HepG2 (cell line): ENCODE results near the gene SOBP. TPM values are rescaled to one million over a fixed set of nuclear protein-coding genes. Genes with fewer than 3 reads are reported as not detected.

Experiments
- KMT2B ChIP-seq: IDR thresholded peaks from 2 replicates; pipeline ENCODE4 v1.6.1; 2016; ENCODE audit warnings: missing genetic modification reagents, missing compliant biosample characterization
- MLX ChIP-seq: IDR thresholded peaks from 2 replicates; pipeline ENCODE4 v1.6.1; 2016
- PRDM4 ChIP-seq: sonication (generic); formaldehyde crosslinking; IDR thresholded peaks from 2 replicates; pipeline ENCODE4 v1.9.0; 2021; ENCODE audit warnings: missing genetic modification reagents, borderline replicate concordance
- ZSCAN25 ChIP-seq: sonication (generic); formaldehyde crosslinking; IDR thresholded peaks from 2 replicates; pipeline ENCODE4 v1.8.0; 2022; ENCODE audit warnings: mild to moderate bottlenecking, missing genetic modification reagents
- polyA plus RNA-seq, 8 experiments: library from polyadenylated mRNA; depleted of rRNA in 3 of 8; stranded (reverse) in 7 of 8; unstranded in 1 of 8; fragments of >200 nt; fragmentation: Illumina TruSeq in 4 of 8; extraction: Trizol in 4 of 8; gene quantifications; 2 replicates each; pipeline versions ENCODE4 v1.2.1 to v1.2.3, GENCODE V29; 2011 to 2016; ENCODE audit warnings: low read depth in 4 of 8, missing spikeins in 1 of 8, mixed read lengths in 1 of 8; ENCODE audit not compliant: insufficient read depth in 1 of 8
- total RNA-seq, 5 experiments: library from RNA; depleted of rRNA; stranded (reverse); fragments of >200 nt; fragmentation: Illumina TruSeq; extraction: Trizol; gene quantifications; 2 replicates each; pipeline ENCODE4 v1.2.3, GENCODE V29; 2016; ENCODE audit warnings: low read depth in 1 of 5
- TF ChIP-seq, protein P1 (sequence below): sonication (generic); formaldehyde crosslinking; IDR thresholded peaks from 2 replicates; pipeline ENCODE4 v1.9.0; 2021; ENCODE audit warnings: missing genetic modification reagents, borderline replicate concordance
- TF ChIP-seq, protein P2 (sequence below): sonication (generic); formaldehyde crosslinking; conservative IDR thresholded peaks from 2 replicates; pipeline ENCODE4 v1.8.1; 2023; ENCODE audit warnings: missing genetic modification reagents
- TF ChIP-seq, protein P3 (sequence below): sonication (generic); formaldehyde crosslinking; IDR thresholded peaks from 2 replicates; pipeline ENCODE4 v1.4.0; 2020; ENCODE audit warnings: low read depth, missing genetic modification reagents

Gene SOBP
- total and polyA plus RNA-seq, 2 of the 13 experiments (the other 11 are each of a cell fraction or from before 2014, with no cell fraction given): 1.5 to 6.9 TPM

DNA sequence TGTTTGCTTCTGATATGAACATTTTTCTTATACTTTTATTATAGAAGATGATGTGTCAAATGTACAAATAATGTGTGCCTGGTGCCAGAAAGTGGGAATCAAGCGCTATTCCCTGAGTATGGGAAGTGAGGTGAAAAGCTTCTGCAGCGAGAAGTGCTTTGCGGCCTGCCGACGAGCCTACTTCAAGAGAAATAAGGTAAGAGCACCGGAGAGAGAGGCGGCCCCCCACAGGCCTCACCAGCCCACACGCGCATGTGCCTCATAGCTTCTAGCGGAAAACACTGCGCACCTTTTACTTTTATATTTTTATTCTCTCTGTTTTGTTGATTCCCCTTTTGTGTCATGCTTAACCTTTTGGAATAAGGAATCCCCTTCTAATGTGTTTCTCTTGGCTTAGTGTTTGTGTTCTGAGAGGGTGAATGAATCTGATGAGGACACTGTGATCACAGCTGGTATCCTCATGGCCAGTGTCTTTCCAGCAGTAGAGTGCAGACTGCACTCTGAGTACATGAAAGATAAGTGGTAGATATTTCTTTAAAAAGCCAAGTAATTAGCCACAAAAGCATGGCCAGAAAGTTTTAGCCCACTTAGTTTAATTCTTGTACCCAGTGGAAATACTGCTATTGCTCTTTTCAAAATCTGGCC, 43.6 kb downstream of the SOBP start (continued):
- TF ChIP-seq ZSCAN25 (CRISPR knock-in tag): no peak
- TF ChIP-seq PRDM4 (CRISPR knock-in tag): no peak
- TF ChIP-seq, protein P1, sequence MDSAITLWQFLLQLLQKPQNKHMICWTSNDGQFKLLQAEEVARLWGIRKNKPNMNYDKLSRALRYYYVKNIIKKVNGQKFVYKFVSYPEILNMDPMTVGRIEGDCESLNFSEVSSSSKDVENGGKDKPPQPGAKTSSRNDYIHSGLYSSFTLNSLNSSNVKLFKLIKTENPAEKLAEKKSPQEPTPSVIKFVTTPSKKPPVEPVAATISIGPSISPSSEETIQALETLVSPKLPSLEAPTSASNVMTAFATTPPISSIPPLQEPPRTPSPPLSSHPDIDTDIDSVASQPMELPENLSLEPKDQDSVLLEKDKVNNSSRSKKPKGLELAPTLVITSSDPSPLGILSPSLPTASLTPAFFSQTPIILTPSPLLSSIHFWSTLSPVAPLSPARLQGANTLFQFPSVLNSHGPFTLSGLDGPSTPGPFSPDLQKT (CRISPR knock-in tag): no peak
- TF ChIP-seq MLX (CRISPR knock-in tag): no peak
- no peak for TF ChIP-seq KMT2B (CRISPR knock-in tag)
- TF ChIP-seq, protein P2, sequence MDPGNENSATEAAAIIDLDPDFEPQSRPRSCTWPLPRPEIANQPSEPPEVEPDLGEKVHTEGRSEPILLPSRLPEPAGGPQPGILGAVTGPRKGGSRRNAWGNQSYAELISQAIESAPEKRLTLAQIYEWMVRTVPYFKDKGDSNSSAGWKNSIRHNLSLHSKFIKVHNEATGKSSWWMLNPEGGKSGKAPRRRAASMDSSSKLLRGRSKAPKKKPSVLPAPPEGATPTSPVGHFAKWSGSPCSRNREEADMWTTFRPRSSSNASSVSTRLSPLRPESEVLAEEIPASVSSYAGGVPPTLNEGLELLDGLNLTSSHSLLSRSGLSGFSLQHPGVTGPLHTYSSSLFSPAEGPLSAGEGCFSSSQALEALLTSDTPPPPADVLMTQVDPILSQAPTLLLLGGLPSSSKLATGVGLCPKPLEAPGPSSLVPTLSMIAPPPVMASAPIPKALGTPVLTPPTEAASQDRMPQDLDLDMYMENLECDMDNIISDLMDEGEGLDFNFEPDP (CRISPR knock-in tag): no peak
- TF ChIP-seq, protein P3, sequence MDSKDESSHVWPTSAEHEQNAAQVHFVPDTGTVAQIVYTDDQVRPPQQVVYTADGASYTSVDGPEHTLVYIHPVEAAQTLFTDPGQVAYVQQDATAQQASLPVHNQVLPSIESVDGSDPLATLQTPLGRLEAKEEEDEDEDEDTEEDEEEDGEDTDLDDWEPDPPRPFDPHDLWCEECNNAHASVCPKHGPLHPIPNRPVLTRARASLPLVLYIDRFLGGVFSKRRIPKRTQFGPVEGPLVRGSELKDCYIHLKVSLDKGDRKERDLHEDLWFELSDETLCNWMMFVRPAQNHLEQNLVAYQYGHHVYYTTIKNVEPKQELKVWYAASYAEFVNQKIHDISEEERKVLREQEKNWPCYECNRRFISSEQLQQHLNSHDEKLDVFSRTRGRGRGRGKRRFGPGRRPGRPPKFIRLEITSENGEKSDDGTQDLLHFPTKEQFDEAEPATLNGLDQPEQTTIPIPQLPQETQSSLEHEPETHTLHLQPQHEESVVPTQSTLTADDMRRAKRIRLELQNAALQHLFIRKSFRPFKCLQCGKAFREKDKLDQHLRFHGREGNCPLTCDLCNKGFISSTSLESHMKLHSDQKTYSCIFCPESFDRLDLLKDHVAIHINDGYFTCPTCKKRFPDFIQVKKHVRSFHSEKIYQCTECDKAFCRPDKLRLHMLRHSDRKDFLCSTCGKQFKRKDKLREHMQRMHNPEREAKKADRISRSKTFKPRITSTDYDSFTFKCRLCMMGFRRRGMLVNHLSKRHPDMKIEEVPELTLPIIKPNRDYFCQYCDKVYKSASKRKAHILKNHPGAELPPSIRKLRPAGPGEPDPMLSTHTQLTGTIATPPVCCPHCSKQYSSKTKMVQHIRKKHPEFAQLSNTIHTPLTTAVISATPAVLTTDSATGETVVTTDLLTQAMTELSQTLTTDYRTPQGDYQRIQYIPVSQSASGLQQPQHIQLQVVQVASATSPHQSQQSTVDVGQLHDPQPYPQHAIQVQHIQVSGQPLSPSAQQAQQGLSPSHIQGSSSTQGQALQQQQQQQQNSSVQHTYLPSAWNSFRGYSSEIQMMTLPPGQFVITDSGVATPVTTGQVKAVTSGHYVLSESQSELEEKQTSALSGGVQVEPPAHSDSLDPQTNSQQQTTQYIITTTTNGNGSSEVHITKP (CRISPR knock-in tag): no peak
- TF ChIP-seq, all 625 proteins: peak for 0
